ENCODE results near the gene TM4SF5. TPM values are rescaled to one million over a fixed set of nuclear protein-coding genes. Genes with fewer than 3 reads are reported as not detected.
"Not testable (repeated sequence)": the region's sequence is repeated elsewhere in the genome, so short reads cannot be mapped to it uniquely, and the experiment has no call there.

TM4SF5 gene
- total RNA-seq, 2 experiments from 2014 or later: not detected

DNA sequence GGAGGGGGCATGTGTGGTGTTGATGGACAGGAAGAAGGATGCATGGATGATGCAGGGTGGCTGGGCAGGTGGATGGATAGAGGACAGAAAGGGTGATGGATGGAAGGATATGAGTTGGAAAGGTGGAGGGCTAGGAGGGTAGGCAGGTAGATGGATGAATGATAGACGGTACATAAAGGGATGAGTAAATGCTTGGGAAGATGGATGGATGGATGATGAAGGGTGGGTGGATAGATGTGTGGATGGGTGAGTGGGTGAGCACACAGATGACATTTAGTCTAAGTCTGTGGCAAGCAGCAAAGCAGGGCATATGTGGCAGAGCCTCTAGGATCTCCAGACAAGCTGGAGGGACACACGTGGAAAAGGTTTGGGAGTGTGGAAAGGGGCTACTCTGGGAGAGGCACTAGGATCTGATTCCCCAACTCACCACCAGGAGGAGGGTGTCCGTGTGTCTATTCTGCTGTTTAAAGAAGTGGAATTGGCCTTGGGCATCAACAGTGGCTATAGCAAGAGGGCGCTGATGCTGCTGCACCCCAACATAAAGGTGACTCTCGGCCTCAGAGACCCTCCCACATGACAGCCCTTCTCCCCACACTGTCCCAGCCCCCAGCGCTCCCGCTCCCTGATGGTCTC is 43.5 kb downstream of the TM4SF5 start:
- peaks cover 2% of the 10 kb centered on the region for H3K4me1 Mint-ChIP-seq (ENCODE audit: low read depth)
- ChIA-PET POLR2A (no interaction called here), CTCF (interaction anchor here (0.8 kb wide), 1 partner anchor 27 kb away, joined by 3 read pairs; no protein-coding TSS in a partner anchor)
- DNase-seq (no peak), ATAC-seq (no peak)
- H3K36me3 Mint-ChIP-seq (ENCODE audit: low read depth): peaks cover 3% of the 10 kb centered on the region
- no peaks in the 10 kb centered on the region for H3K9me3 Mint-ChIP-seq (ENCODE audit: insufficient read depth)
- no peaks in the 10 kb centered on the region for H3K27me3 Mint-ChIP-seq (ENCODE audit: low read depth)
- H3K4me3 Mint-ChIP-seq: no peak overlapping the region
- H3K27ac Mint-ChIP-seq: no peak overlapping the region

DNA sequence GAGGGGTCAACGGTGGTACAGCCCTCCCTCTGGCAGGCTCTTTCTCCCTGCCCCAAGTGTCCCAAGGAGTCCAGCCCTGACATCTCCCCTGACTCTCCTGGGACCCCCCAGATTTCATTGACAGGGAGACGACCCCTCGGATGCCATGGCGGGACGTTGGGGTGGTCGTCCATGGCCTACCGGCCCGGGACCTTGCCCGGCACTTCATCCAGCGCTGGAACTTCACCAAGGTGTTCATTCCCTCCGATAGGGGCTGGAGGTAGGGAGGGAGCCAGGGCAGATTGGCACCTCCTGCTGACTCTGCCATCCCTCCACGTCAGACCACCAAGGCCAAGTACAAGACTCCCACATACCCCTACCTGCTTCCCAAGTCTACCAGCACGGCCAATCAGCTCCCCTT is 45.1 kb downstream of the TM4SF5 start:
- no peak for DNase-seq
- Mint-ChIP-seq H3K4me1 (ENCODE audit: low read depth) (no peaks in the 10 kb centered on the region), H3K36me3 (ENCODE audit: low read depth) (no peaks in the 10 kb centered on the region), H3K9me3 (ENCODE audit: insufficient read depth) (no peaks in the 10 kb centered on the region), H3K4me3 (no peak overlapping the region), H3K27ac (no peak overlapping the region), H3K27me3 (ENCODE audit: low read depth) (no peaks in the 10 kb centered on the region)
- ChIA-PET POLR2A (no interaction called here), CTCF (interaction anchor here (1.1 kb wide), 1 partner anchor 192 kb away, joined by 3 read pairs; no protein-coding TSS in a partner anchor)
- ATAC-seq: no peak

GRCh38 chr17:4818276-4818675 is 46.6 kb downstream of the TM4SF5 start:
- ChIA-PET CTCF (no interaction called here), POLR2A (no interaction called here)
- Mint-ChIP-seq H3K27ac (no peak overlapping the region), H3K36me3 (ENCODE audit: low read depth) (no peaks in the 10 kb centered on the region), H3K27me3 (ENCODE audit: low read depth) (no peaks in the 10 kb centered on the region), H3K4me3 (no peak overlapping the region), H3K9me3 (ENCODE audit: insufficient read depth) (no peaks in the 10 kb centered on the region), H3K4me1 (ENCODE audit: low read depth) (no peaks in the 10 kb centered on the region)
- DNase-seq (no peak), ATAC-seq (no peak)

- no peaks in the 10 kb centered on the region for H3K4me1 Mint-ChIP-seq (ENCODE audit: low read depth)
- H3K9me3 Mint-ChIP-seq (ENCODE audit: insufficient read depth): no peaks in the 10 kb centered on the region
- DNase-seq: no peak
- no peaks in the 10 kb centered on the region for H3K36me3 Mint-ChIP-seq (ENCODE audit: low read depth)
- ATAC-seq: no peak
- CTCF ChIA-PET: no interaction called here
- POLR2A ChIA-PET: interaction anchor here (0.6 kb wide), 1 partner anchor 22 kb away, joined by 3 read pairs; no protein-coding TSS in a partner anchor
- no peaks in the 10 kb centered on the region for H3K27me3 Mint-ChIP-seq (ENCODE audit: low read depth)
- H3K27ac Mint-ChIP-seq: no peak overlapping the region
- no peak overlapping the region for H3K4me3 Mint-ChIP-seq
Measured at GRCh38 chr17:4822835-4823234, 51.1 kb downstream of the TM4SF5 start.

GRCh38 chr17:4823373-4824089 is 51.8 kb downstream of the TM4SF5 start:
- Mint-ChIP-seq H3K4me3 (no peak overlapping the region), H3K27me3 (ENCODE audit: low read depth) (peaks cover 2% of the 10 kb centered on the region), H3K4me1 (ENCODE audit: low read depth) (no peaks in the 10 kb centered on the region), H3K9me3 (ENCODE audit: insufficient read depth) (no peaks in the 10 kb centered on the region), H3K36me3 (ENCODE audit: low read depth) (no peaks in the 10 kb centered on the region), H3K27ac (no peak overlapping the region)
- POLR2A ChIA-PET: interaction anchor here (0.6 kb wide), 1 partner anchor 543 kb away, joined by 3 read pairs; no protein-coding TSS in a partner anchor
- CTCF ChIA-PET: interaction anchor here (0.6 kb wide), 1 partner anchor 33 kb away, joined by 3 read pairs; no protein-coding TSS in a partner anchor
- ATAC-seq: no peak
- no peak for DNase-seq

DNA sequence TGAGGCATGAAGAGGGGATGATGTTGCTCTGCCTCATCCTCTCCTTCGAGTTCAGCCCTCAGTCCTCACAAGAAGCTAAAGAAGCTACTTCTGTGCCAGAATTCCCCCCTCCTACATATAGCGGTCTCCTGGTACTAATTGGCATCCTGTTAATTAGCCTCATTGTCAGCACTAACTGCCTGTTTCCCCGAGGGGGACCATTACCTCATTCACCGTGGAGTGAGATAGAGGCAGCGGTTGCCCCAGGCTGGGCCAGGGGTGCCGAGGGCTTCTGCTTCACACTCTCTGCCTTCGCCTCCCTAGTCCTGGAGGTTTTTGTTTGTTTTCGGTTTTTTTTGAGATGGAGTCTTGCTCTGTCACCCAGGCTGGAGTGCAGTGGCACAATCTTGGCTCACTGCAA is 55.7 kb downstream of the TM4SF5 start:
- no peaks in the 10 kb centered on the region for H3K36me3 Mint-ChIP-seq (ENCODE audit: low read depth)
- H3K27ac Mint-ChIP-seq: no peak overlapping the region
- DNase-seq (no peak), ATAC-seq (no peak)
- CTCF ChIA-PET: no interaction called here
- no peaks in the 10 kb centered on the region for H3K9me3 Mint-ChIP-seq (ENCODE audit: insufficient read depth)
- peaks cover under 1% of the 10 kb centered on the region for H3K4me1 Mint-ChIP-seq (ENCODE audit: low read depth)
- peaks cover 2% of the 10 kb centered on the region for H3K27me3 Mint-ChIP-seq (ENCODE audit: low read depth)
- H3K4me3 Mint-ChIP-seq: no peak overlapping the region
- POLR2A ChIA-PET: no interaction called here

DNA sequence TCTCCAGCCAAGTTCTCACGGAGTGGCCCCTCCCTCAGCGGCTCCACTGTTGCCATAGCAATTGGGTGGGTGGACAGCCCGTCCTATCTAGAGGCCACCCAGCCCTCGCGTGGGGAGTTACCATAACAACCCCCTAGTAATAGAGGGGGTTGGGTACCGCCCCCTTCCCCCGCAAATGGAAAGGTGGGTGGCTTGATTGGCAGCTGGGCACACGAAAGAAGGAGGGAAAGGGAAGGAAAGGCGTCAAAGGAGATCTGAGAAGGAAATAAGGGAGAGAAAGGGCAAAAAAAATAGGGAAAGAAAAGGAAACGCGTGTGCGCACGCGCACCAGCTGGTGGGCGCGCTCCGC is 61.1 kb downstream of the TM4SF5 start:
- Mint-ChIP-seq H3K4me3 (peak overlapping the region; percentile 84), H3K27ac (peak overlapping the region; percentile 86), H3K4me1 (ENCODE audit: low read depth) (peaks cover 35% of the 10 kb centered on the region)
- DNase-seq; H3K27me3 Mint-ChIP-seq (ENCODE audit: low read depth); H3K9me3 Mint-ChIP-seq (ENCODE audit: insufficient read depth); POLR2A ChIA-PET; H3K36me3 Mint-ChIP-seq (ENCODE audit: low read depth): not testable (repeated sequence)
- CTCF ChIA-PET: interaction anchor here (1.7 kb wide), 1 partner anchor 42 kb away, joined by 4 read pairs; no protein-coding TSS in a partner anchor
- ATAC-seq: peak; percentile 21

Other genes starting within 250 kb of the TM4SF5 start
- 10 to 100 TPM; 70.7 to 76.7 TPM for gene MYBBP1A, start 216.5 kb upstream of the TM4SF5 start, total RNA-seq
- gene GGT6, start 211.3 kb upstream of the TM4SF5 start, total RNA-seq: not detected
- not detected for gene SMTNL2, start 187.4 kb upstream of the TM4SF5 start, total RNA-seq
- not detected for gene ALOX15, start 130.2 kb upstream of the TM4SF5 start, total RNA-seq
- gene PELP1, start 67.7 kb upstream of the TM4SF5 start, total RNA-seq: 10 to 100 TPM; 69.2 to 76.1 TPM
- gene ARRB2, start 61.3 kb upstream of the TM4SF5 start, total RNA-seq: 100 to 1,000 TPM; 302 to 316 TPM
- 10 to 100 TPM; 23.0 to 27.2 TPM for gene MED11, start 40.5 kb upstream of the TM4SF5 start, total RNA-seq
- not detected for gene ZMYND15, start 32.1 kb upstream of the TM4SF5 start, total RNA-seq
- gene CXCL16, start 32.0 kb upstream of the TM4SF5 start, total RNA-seq: under 1 TPM; 0.50 to 0.89 TPM
- not detected for gene VMO1, start 14.5 kb downstream of the TM4SF5 start, total RNA-seq
- gene GLTPD2, start 17.1 kb downstream of the TM4SF5 start, total RNA-seq: not detected
- 100 to 1,000 TPM; 107 to 119 TPM for gene PSMB6, start 24.3 kb downstream of the TM4SF5 start, total RNA-seq
- 10 to 100 TPM; 11.6 to 20.0 TPM for gene PLD2, start 35.3 kb downstream of the TM4SF5 start, total RNA-seq
- 10 to 100 TPM; 68.1 to 73.2 TPM for gene MINK1, start 61.5 kb downstream of the TM4SF5 start, total RNA-seq
- 1 to 10 TPM in 1 of 2 experiments, under 1 TPM in 1; 0.97 to 1.1 TPM for gene C17orf107, start 127.7 kb downstream of the TM4SF5 start, total RNA-seq
- under 1 TPM; 0.26 to 0.45 TPM for gene CHRNE, start 131.2 kb downstream of the TM4SF5 start, total RNA-seq
- gene GP1BA, start 160.4 kb downstream of the TM4SF5 start, total RNA-seq: not detected
- 10 to 100 TPM; 78.5 to 86.4 TPM for gene SLC25A11, start 168.2 kb downstream of the TM4SF5 start, total RNA-seq
- 100 to 1,000 TPM; 239 to 245 TPM for gene RNF167, start 168.4 kb downstream of the TM4SF5 start, total RNA-seq
- gene PFN1, start 176.6 kb downstream of the TM4SF5 start, total RNA-seq: 1,000 to 10,000 TPM; 2,493 to 2,581 TPM
- gene ENO3, start 179.2 kb downstream of the TM4SF5 start, total RNA-seq: 10 to 100 TPM; 26.6 to 34.3 TPM
- gene SPAG7, start 195.9 kb downstream of the TM4SF5 start, total RNA-seq: 10 to 100 TPM; 52.3 to 53.6 TPM
- 10 to 100 TPM; 51.3 to 55.5 TPM for gene CAMTA2, start 215.8 kb downstream of the TM4SF5 start, total RNA-seq
- gene INCA1, start 225.6 kb downstream of the TM4SF5 start, total RNA-seq: under 1 TPM; 0.26 to 0.29 TPM
- gene KIF1C, start 226.1 kb downstream of the TM4SF5 start, total RNA-seq: 10 to 100 TPM; 43.6 to 45.3 TPM

All from activated CD8-positive, alpha-beta T cell treated with anti-CD3 and anti-CD28 coated beads, Interleukin-2, amount 10 ng/mL, durations not matched to agents 7 days and 5 days (primary cell).